HL-60 (cell line): Measurements from ENCODE around the gene SLC4A5.

Experiments
- DNase-seq, 2 experiments: peaks; one replicate each; pipeline ENCODE4 v3.0.0-alpha.2; 2010 to 2020; ENCODE audit warnings: low read depth in 1 of 2, low spot score in 1 of 2
- H3K27ac ChIP-seq: fragments of 250-450 bp; sonication (Bioruptor Pico); replicated peaks from 2 replicates; pipeline ENCODE4 v1.5.1; 2020; ENCODE audit warnings: mild to moderate bottlenecking, moderate library complexity
- H3K27me3 ChIP-seq: fragments of 250-450 bp; sonication (Bioruptor Pico); 2 replicates; pipeline ENCODE4 v1.5.1; 2021; ENCODE audit warnings: mild to moderate bottlenecking, moderate library complexity; ENCODE audit not compliant: insufficient read depth, poor library complexity, severe bottlenecking
- H3K4me3 ChIP-seq: replicated peaks from 2 replicates; pipeline ENCODE4 v1.5.1; 2011; ENCODE audit warnings: mild to moderate bottlenecking, control low read depth, low read length; ENCODE audit not compliant: insufficient read depth
- GABPA ChIP-seq: IDR thresholded peaks from 2 replicates; pipeline ENCODE4 v1.6.1; 2012; ENCODE audit warnings: low read depth
- POLR2AphosphoS5 ChIP-seq: IDR thresholded peaks from 2 replicates; pipeline ENCODE4 v1.6.1; 2012; ENCODE audit warnings: low read depth
- SPI1 ChIP-seq: IDR thresholded peaks from 2 replicates; pipeline ENCODE4 v1.6.1; 2012; ENCODE audit warnings: low read depth, mild to moderate bottlenecking, borderline replicate concordance
- TF ChIP-seq, protein P1 (sequence below): IDR thresholded peaks from 2 replicates; pipeline ENCODE4 v1.6.1; 2012; ENCODE audit warnings: low read depth; ENCODE audit not compliant: insufficient replicate concordance
- TF ChIP-seq, protein P2 (sequence below): IDR thresholded peaks from one replicate; pipeline ENCODE4 v1.5.1; 2011; ENCODE audit warnings: low read length, control low read depth, inconsistent platforms; ENCODE audit not compliant: insufficient read depth

SLC4A5 gene

DNA sequence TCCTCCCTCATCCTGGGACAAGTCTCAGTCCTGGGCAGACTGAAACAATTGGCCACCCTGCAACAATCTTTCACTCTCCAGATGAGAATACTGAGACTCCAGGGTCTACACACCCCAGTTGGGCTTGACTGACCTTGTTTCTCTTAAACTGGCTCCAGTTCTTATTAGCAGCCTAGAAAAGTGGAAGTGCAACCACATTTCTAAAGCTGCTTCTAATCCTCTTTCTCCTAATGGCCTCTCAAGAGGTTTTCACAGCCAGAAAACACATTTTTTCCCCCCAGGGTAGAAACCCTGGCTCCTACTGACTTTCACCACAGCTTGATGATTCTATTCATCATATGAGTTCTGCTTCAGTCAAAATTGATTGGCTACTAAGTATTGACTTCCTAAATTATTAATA, 45.8 kb downstream of the SLC4A5 start:
- no peak for DNase-seq
- peak; percentile 38; the same call in 1 of the 2 replicates for TF ChIP-seq SPI1
- TF ChIP-seq, protein P1, sequence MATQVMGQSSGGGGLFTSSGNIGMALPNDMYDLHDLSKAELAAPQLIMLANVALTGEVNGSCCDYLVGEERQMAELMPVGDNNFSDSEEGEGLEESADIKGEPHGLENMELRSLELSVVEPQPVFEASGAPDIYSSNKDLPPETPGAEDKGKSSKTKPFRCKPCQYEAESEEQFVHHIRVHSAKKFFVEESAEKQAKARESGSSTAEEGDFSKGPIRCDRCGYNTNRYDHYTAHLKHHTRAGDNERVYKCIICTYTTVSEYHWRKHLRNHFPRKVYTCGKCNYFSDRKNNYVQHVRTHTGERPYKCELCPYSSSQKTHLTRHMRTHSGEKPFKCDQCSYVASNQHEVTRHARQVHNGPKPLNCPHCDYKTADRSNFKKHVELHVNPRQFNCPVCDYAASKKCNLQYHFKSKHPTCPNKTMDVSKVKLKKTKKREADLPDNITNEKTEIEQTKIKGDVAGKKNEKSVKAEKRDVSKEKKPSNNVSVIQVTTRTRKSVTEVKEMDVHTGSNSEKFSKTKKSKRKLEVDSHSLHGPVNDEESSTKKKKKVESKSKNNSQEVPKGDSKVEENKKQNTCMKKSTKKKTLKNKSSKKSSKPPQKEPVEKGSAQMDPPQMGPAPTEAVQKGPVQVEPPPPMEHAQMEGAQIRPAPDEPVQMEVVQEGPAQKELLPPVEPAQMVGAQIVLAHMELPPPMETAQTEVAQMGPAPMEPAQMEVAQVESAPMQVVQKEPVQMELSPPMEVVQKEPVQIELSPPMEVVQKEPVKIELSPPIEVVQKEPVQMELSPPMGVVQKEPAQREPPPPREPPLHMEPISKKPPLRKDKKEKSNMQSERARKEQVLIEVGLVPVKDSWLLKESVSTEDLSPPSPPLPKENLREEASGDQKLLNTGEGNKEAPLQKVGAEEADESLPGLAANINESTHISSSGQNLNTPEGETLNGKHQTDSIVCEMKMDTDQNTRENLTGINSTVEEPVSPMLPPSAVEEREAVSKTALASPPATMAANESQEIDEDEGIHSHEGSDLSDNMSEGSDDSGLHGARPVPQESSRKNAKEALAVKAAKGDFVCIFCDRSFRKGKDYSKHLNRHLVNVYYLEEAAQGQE, result no peak

GRCh38 chr2:74293191-74293991, 49.8 kb downstream of the SLC4A5 start:
- TF ChIP-seq, protein P2, sequence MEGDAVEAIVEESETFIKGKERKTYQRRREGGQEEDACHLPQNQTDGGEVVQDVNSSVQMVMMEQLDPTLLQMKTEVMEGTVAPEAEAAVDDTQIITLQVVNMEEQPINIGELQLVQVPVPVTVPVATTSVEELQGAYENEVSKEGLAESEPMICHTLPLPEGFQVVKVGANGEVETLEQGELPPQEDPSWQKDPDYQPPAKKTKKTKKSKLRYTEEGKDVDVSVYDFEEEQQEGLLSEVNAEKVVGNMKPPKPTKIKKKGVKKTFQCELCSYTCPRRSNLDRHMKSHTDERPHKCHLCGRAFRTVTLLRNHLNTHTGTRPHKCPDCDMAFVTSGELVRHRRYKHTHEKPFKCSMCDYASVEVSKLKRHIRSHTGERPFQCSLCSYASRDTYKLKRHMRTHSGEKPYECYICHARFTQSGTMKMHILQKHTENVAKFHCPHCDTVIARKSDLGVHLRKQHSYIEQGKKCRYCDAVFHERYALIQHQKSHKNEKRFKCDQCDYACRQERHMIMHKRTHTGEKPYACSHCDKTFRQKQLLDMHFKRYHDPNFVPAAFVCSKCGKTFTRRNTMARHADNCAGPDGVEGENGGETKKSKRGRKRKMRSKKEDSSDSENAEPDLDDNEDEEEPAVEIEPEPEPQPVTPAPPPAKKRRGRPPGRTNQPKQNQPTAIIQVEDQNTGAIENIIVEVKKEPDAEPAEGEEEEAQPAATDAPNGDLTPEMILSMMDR, result no peak
- TF ChIP-seq POLR2AphosphoS5 (no peak), SPI1 (no peak), GABPA (no peak)
- TF ChIP-seq, protein P1, result no peak
- no peak for DNase-seq

More for the DNA sequence above, 45.8 kb downstream of the SLC4A5 start:
- no peak overlapping the region for H3K4me3 ChIP-seq
- H3K27ac ChIP-seq, result no peak overlapping the region
- H3K27me3 ChIP-seq, result no peaks in the 10 kb centered on the region

DNA sequence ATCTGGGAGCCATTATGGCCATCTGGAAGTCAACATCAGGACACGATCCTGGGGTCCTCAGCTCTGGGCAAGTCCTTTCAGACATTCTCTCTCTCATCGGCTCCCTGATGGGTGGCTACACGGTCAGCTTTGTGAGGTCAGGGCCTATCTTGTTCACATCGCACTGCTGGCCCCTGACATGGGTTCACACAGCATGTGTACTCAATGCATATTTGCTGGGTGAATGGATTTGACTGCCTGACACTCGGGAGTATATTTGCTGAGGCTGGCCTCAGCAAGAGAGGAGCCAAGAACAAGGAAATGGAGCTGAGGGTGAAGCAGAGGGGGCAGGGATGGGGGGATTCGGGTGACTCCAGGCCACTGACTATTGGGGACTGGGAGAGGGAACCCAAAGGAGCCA, 50.5 kb downstream of the SLC4A5 start:
- no peak for DNase-seq
- H3K4me3 ChIP-seq, result no peak overlapping the region
- H3K27me3 ChIP-seq, result no peaks in the 10 kb centered on the region
- H3K27ac ChIP-seq, result no peak overlapping the region
- TF ChIP-seq POLR2AphosphoS5 (no peak), SPI1 (no peak)

More at GRCh38 chr2:74293191-74293991, 49.8 kb downstream of the SLC4A5 start:
- Histone ChIP-seq H3K27ac (no peak overlapping the region), H3K4me3 (no peak overlapping the region), H3K27me3 (no peaks in the 10 kb centered on the region)

- TF ChIP-seq, protein P1, result no peak
- TF ChIP-seq, protein P2, result no peak
- no peak for TF ChIP-seq SPI1
- TF ChIP-seq POLR2AphosphoS5, result no peak
- no peak for TF ChIP-seq GABPA
- no peak for DNase-seq
- no peaks in the 10 kb centered on the region for H3K27me3 ChIP-seq
- H3K4me3 ChIP-seq, result no peak overlapping the region
- H3K27ac ChIP-seq, result no peak overlapping the region
Measured at GRCh38 chr2:74291886-74292621, 51.2 kb downstream of the SLC4A5 start.
